IMR-90 (cell line): Measurements from ENCODE around the gene SMCO4. TPM values are rescaled to one million over a fixed set of nuclear protein-coding genes. Genes with fewer than 3 reads are reported as not detected.

ENCODE experiments used
- ATAC-seq: fragments of 200-7000 bp; cut with Tn5 transposase; 2 replicates; pipeline ENCODE4 v1.9.1; 2020; ENCODE audit warnings: low read depth, mild to moderate bottlenecking, moderate library complexity
- BruUV-seq: library from RNA; stranded (reverse); fragments of 400-500 nt; replicated peaks from 2 replicates; lab custom pipeline; 2021; lab: Mats Ljungman, UMichigan
- CTCF ChIA-PET: fragments of 300-600 bp; formaldehyde crosslinking; extraction: SDS; loops from one replicate; lab custom pipeline; 2021; ENCODE audit warnings: antibody characterized with exemption; lab: Yijun Ruan, JAX
- POLR2A ChIA-PET: fragments of 300-600 bp; sonication (Branson Sonifier 250); formaldehyde crosslinking; loops from one replicate; lab custom pipeline; 2022; ENCODE audit warnings: antibody characterized with exemption; ENCODE audit not compliant: unreplicated experiment; lab: Charles Lee
- DNase-seq: peaks from one replicate; pipeline ENCODE4 v3.0.0; 2013
- H2AFZ ChIP-seq: replicated peaks from 2 replicates; pipeline ENCODE3; 2013; ENCODE audit warnings: low read length, mild to moderate bottlenecking; ENCODE audit not compliant: poor library complexity
- H2AK5ac ChIP-seq: 2 replicates; pipeline ENCODE4 v1.6.1; 2013; ENCODE audit warnings: low read depth, low read length, inconsistent platforms
- H2AK9ac ChIP-seq: replicated peaks from 2 replicates; pipeline ENCODE3; 2013; ENCODE audit warnings: mild to moderate bottlenecking, low read depth, low read length, moderate library complexity; ENCODE audit not compliant: poor library complexity
- H2BK120ac ChIP-seq: 2 replicates; pipeline ENCODE4 v1.6.1; 2013; ENCODE audit warnings: low read depth, low read length, inconsistent platforms
- H2BK15ac ChIP-seq: 3 replicates; pipeline ENCODE4 v1.6.1; 2013; ENCODE audit warnings: low read depth, low read length, inconsistent platforms
- H2BK20ac ChIP-seq: 2 replicates; pipeline ENCODE4 v1.6.1; 2013; ENCODE audit warnings: low read depth, mild to moderate bottlenecking, inconsistent platforms, low read length, moderate library complexity
- H2BK5ac ChIP-seq: 2 replicates; pipeline ENCODE4 v1.6.1; 2013; ENCODE audit warnings: mild to moderate bottlenecking, low read depth, low read length, inconsistent platforms; ENCODE audit not compliant: poor library complexity, severe bottlenecking
- H3K14ac ChIP-seq: replicated peaks from 2 replicates; pipeline ENCODE4 v1.6.1; 2013; ENCODE audit warnings: low read depth, low read length, inconsistent platforms
- H3K18ac ChIP-seq: 2 replicates; pipeline ENCODE4 v1.6.1; 2013; ENCODE audit warnings: low read depth, low read length, control low read depth
- H3K23ac ChIP-seq: 2 replicates; pipeline ENCODE4 v1.6.1; 2013; ENCODE audit warnings: low read depth, low read length, inconsistent platforms
- H3K27ac ChIP-seq: 2 replicates; pipeline ENCODE4 v1.5.1; 2013; ENCODE audit warnings: mild to moderate bottlenecking, control low read depth, low read length; ENCODE audit not compliant: insufficient read depth
- H3K27me3 ChIP-seq: 2 replicates; pipeline ENCODE4 v1.6.1; 2013; ENCODE audit warnings: low read length; ENCODE audit not compliant: control insufficient read depth, insufficient read depth
- H3K36me3 ChIP-seq: 2 replicates; pipeline ENCODE4 v1.6.1; 2013; ENCODE audit warnings: low read length, mixed read lengths; ENCODE audit not compliant: control insufficient read depth, insufficient read depth
- H3K4ac ChIP-seq: 2 replicates; pipeline ENCODE4 v1.6.1; 2013; ENCODE audit warnings: low read depth, low read length, inconsistent platforms
- H3K4me1 ChIP-seq: 2 replicates; pipeline ENCODE4 v1.6.1; 2013; ENCODE audit warnings: low read length, mixed read lengths; ENCODE audit not compliant: control insufficient read depth, insufficient read depth
- H3K4me2 ChIP-seq: 2 replicates; pipeline ENCODE4 v1.6.1; 2013; ENCODE audit warnings: low read depth, mild to moderate bottlenecking, control low read depth, low read length, moderate library complexity
- H3K4me3 ChIP-seq: 2 replicates; pipeline ENCODE4 v1.5.1; 2013; ENCODE audit warnings: low read depth, mild to moderate bottlenecking, control low read depth, low read length, moderate library complexity; ENCODE audit not compliant: insufficient read depth
- H3K56ac ChIP-seq: 2 replicates; pipeline ENCODE4 v1.6.1; 2013; ENCODE audit warnings: low read length, inconsistent platforms; ENCODE audit not compliant: insufficient read depth; ENCODE audit errors: extremely low read depth
- H3K79me1 ChIP-seq, 2 experiments: 2 replicates each; pipeline ENCODE4 v1.6.1; 2013; ENCODE audit warnings: low read length in 2 of 2, inconsistent platforms in 1 of 2, low read depth in 1 of 2
- H3K9ac ChIP-seq: 2 replicates; pipeline ENCODE4 v1.6.1; 2013; ENCODE audit warnings: low read depth, low read length, control low read depth
- H3K9me1 ChIP-seq: 2 replicates; pipeline ENCODE4 v1.6.1; 2013; ENCODE audit warnings: low read length, inconsistent platforms; ENCODE audit not compliant: insufficient read depth
- H3K9me3 ChIP-seq: 2 replicates; pipeline ENCODE4 v1.6.1; 2013; ENCODE audit warnings: low read length; ENCODE audit not compliant: control insufficient read depth, insufficient read depth
- H4K20me1 ChIP-seq: 2 replicates; pipeline ENCODE4 v1.6.1; 2013; ENCODE audit warnings: low read length, inconsistent platforms; ENCODE audit not compliant: insufficient read depth
- H4K5ac ChIP-seq: 2 replicates; pipeline ENCODE4 v1.6.1; 2013; ENCODE audit warnings: mild to moderate bottlenecking, low read depth, low read length, control low read depth
- H4K8ac ChIP-seq, 2 experiments: 2 replicates each; pipeline ENCODE4 v1.6.1; 2013; ENCODE audit warnings: low read depth in 2 of 2, low read length in 2 of 2, control low read depth in 1 of 2, inconsistent platforms in 1 of 2
- H4K91ac ChIP-seq: 2 replicates; pipeline ENCODE4 v1.6.1; 2013; ENCODE audit warnings: low read depth, low read length, inconsistent platforms; ENCODE audit not compliant: insufficient read depth
- BHLHE40 ChIP-seq: fragments of 150-350 bp; IDR thresholded peaks from 2 replicates; pipeline ENCODE4 v1.6.1; 2016; ENCODE audit warnings: mild to moderate bottlenecking, low read depth, low read length
- CEBPB ChIP-seq: IDR thresholded peaks from 2 replicates; pipeline ENCODE4 v1.6.1; 2012; ENCODE audit warnings: low read depth, low read length, improper control_type of control experiment
- CHD1 ChIP-seq: IDR thresholded peaks from 2 replicates; pipeline ENCODE4 v1.6.1; 2012; ENCODE audit warnings: low read depth, low read length, improper control_type of control experiment
- FOS ChIP-seq: fragments of 150-350 bp; IDR thresholded peaks from 2 replicates; pipeline ENCODE4 v1.6.1; 2016; ENCODE audit warnings: low read depth, low read length
- MAFK ChIP-seq: IDR thresholded peaks from 2 replicates; pipeline ENCODE4 v1.6.1; 2012; ENCODE audit warnings: low read depth, low read length, improper control_type of control experiment
- MAZ ChIP-seq: IDR thresholded peaks from 2 replicates; pipeline ENCODE4 v1.6.1; 2012; ENCODE audit warnings: low read depth, mild to moderate bottlenecking, low read length, improper control_type of control experiment, moderate library complexity, borderline replicate concordance
- MXI1 ChIP-seq: IDR thresholded peaks from 2 replicates; pipeline ENCODE4 v1.6.1; 2012; ENCODE audit warnings: low read depth, mild to moderate bottlenecking, low read length, moderate library complexity, borderline replicate concordance
- NFE2L2 ChIP-seq: fragments of 150-350 bp; IDR thresholded peaks from 2 replicates; pipeline ENCODE4 v1.6.1; 2016; ENCODE audit warnings: low read depth, mild to moderate bottlenecking, low read length
- POLR2A ChIP-seq: IDR thresholded peaks from 2 replicates; pipeline ENCODE4 v1.6.1; 2012; ENCODE audit warnings: mild to moderate bottlenecking, low read depth, low read length
- RAD21 ChIP-seq: IDR thresholded peaks from 2 replicates; pipeline ENCODE4 v1.6.1; 2012; ENCODE audit warnings: low read length, improper control_type of control experiment
- RCOR1 ChIP-seq: IDR thresholded peaks from 2 replicates; pipeline ENCODE4 v1.6.1; 2012; ENCODE audit warnings: mild to moderate bottlenecking, low read length, improper control_type of control experiment; ENCODE audit not compliant: insufficient replicate concordance
- RFX5 ChIP-seq: IDR thresholded peaks from 2 replicates; pipeline ENCODE4 v1.8.0; 2012; ENCODE audit warnings: low read depth, mild to moderate bottlenecking, low read length, moderate library complexity
- SMC3 ChIP-seq: fragments of 150-350 bp; IDR thresholded peaks from 2 replicates; pipeline ENCODE4 v1.6.1; 2016; ENCODE audit warnings: low read depth, mild to moderate bottlenecking, antibody characterized with exemption, low read length, moderate library complexity
- USF2 ChIP-seq: fragments of 150-350 bp; IDR thresholded peaks from 2 replicates; pipeline ENCODE4 v1.6.1; 2017; ENCODE audit warnings: mild to moderate bottlenecking, antibody characterized with exemption, low read length, low read depth
- WGBS, 2 experiments: methylation state at CpG; one replicate each; pipeline versions ENCODE4 v1.1.5 to v1.1.7; 2013; ENCODE audit warnings: missing lambda C conversion rate in 2 of 2; ENCODE audit not compliant: insufficient read length in 1 of 2; ENCODE audit errors: extremely low coverage in 2 of 2; 5-methylcytosine and 5-hydroxymethylcytosine counted together
- dilution Hi-C: fragments of 300-500 bp; cut with HindIII; formaldehyde crosslinking; loops from one replicate; pipeline ENCODE4 v1.14.3; 2018; ENCODE audit warnings: low sequenced_read_pairs; ENCODE audit not compliant: unreplicated experiment
- in situ Hi-C: fragments of 300-500 bp; cut with MboI; formaldehyde crosslinking; loops from 3 replicates; pipeline ENCODE4 v1.14.3; 2019; ENCODE audit warnings: low sequenced_read_pairs, inconsistent platforms, mixed read lengths
- intact Hi-C: fragments of 100-400 bp; cut with micrococcal nuclease; formaldehyde crosslinking; loops from 2 replicates; pipeline ENCODE4 v1.10.0; 2022
- polyA plus RNA-seq, 3 experiments: library from polyadenylated mRNA; depleted of rRNA; stranded (reverse); fragments of >200 nt; gene quantifications; 2 replicates each; pipeline ENCODE4 v1.2.3, GENCODE V29; 2012; ENCODE audit warnings: low replicate concordance in 1 of 3
- total RNA-seq: library from RNA; depleted of rRNA; stranded (reverse); fragments of >200 nt; gene quantifications from 2 replicates; pipeline ENCODE4 v1.2.3, GENCODE V29; 2012
- TF ChIP-seq, protein P1 (sequence below): conservative IDR thresholded peaks from 2 replicates; pipeline ENCODE4 v1.5.1; 2012; ENCODE audit warnings: mild to moderate bottlenecking, low read depth, low read length, improper control_type of control experiment
- TF ChIP-seq, protein P2 (sequence below): fragments of 150-350 bp; IDR thresholded peaks from 2 replicates; pipeline ENCODE4 v1.6.1; 2016; ENCODE audit warnings: low read depth, mild to moderate bottlenecking, low read length, moderate library complexity, borderline replicate concordance

Gene SMCO4
- total and polyA plus RNA-seq, 2 of the 4 experiments (the other 2 are of a cell fraction): 2.2 to 17.7 TPM

- no peak overlapping the region for H3K14ac ChIP-seq
- no peak overlapping the region for H3K9ac ChIP-seq
- H4K20me1 ChIP-seq: no peaks in the 10 kb centered on the region; the same call in 1 of the 2 replicates
- in situ Hi-C loops (no loop called here), dilution Hi-C loops (no loop called here), intact Hi-C loops (no loop called here)
- no peak overlapping the region for H3K23ac ChIP-seq
- H2AFZ ChIP-seq: no peak overlapping the region
- ATAC-seq (no peak), DNase-seq (no peak)
- TF ChIP-seq BHLHE40 (no peak), FOS (no peak), RCOR1 (no peak), POLR2A (no peak), RFX5 (no peak), CEBPB (no peak), SMC3 (no peak), CHD1 (no peak), MAZ (no peak), MXI1 (no peak), USF2 (no peak), RAD21 (no peak), NFE2L2 (no peak), MAFK (no peak)
- TF ChIP-seq, protein P1, sequence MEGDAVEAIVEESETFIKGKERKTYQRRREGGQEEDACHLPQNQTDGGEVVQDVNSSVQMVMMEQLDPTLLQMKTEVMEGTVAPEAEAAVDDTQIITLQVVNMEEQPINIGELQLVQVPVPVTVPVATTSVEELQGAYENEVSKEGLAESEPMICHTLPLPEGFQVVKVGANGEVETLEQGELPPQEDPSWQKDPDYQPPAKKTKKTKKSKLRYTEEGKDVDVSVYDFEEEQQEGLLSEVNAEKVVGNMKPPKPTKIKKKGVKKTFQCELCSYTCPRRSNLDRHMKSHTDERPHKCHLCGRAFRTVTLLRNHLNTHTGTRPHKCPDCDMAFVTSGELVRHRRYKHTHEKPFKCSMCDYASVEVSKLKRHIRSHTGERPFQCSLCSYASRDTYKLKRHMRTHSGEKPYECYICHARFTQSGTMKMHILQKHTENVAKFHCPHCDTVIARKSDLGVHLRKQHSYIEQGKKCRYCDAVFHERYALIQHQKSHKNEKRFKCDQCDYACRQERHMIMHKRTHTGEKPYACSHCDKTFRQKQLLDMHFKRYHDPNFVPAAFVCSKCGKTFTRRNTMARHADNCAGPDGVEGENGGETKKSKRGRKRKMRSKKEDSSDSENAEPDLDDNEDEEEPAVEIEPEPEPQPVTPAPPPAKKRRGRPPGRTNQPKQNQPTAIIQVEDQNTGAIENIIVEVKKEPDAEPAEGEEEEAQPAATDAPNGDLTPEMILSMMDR: no peak
- TF ChIP-seq, protein P2, sequence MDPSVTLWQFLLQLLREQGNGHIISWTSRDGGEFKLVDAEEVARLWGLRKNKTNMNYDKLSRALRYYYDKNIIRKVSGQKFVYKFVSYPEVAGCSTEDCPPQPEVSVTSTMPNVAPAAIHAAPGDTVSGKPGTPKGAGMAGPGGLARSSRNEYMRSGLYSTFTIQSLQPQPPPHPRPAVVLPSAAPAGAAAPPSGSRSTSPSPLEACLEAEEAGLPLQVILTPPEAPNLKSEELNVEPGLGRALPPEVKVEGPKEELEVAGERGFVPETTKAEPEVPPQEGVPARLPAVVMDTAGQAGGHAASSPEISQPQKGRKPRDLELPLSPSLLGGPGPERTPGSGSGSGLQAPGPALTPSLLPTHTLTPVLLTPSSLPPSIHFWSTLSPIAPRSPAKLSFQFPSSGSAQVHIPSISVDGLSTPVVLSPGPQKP: no peak
- no peak overlapping the region for H4K8ac ChIP-seq
- H2BK120ac ChIP-seq: no peak overlapping the region
- H3K79me1 ChIP-seq: no peaks in the 10 kb centered on the region
- H3K27ac ChIP-seq: no peak overlapping the region
- H2AK9ac ChIP-seq: no peak overlapping the region
- H4K91ac ChIP-seq: no peak overlapping the region
- CTCF ChIA-PET: no interaction called here
- H3K9me3 ChIP-seq: no peaks in the 10 kb centered on the region
- no peak overlapping the region for H3K56ac ChIP-seq
- POLR2A ChIA-PET: no interaction called here
- H3K4me1 ChIP-seq: no peaks in the 10 kb centered on the region
- H3K4me2 ChIP-seq: no peak overlapping the region
- no peak overlapping the region for H4K5ac ChIP-seq
- H3K4me3 ChIP-seq: no peak overlapping the region
- H3K27me3 ChIP-seq: no peaks in the 10 kb centered on the region; the same call in none of the 2 replicates
- H3K9me1 ChIP-seq: no peaks in the 10 kb centered on the region
- no peaks in the 10 kb centered on the region for H3K36me3 ChIP-seq
- H3K4ac ChIP-seq: no peak overlapping the region
- no peak overlapping the region for H2BK20ac ChIP-seq
- no CpG with 5 or more reads among the region's 1 CpG for WGBS, 2 experiments
- no TSS peak for BruUV-seq
- H3K18ac ChIP-seq: no peak overlapping the region
- H2BK15ac ChIP-seq: no peak overlapping the region
- H2AK5ac ChIP-seq: no peak overlapping the region
- no peak overlapping the region for H2BK5ac ChIP-seq
Observed at GRCh38 chr11:93572171-93572570, 29.0 kb upstream of the SMCO4 start.
